ENCODE results near the gene COL5A1.

COL5A1 gene

DNA sequence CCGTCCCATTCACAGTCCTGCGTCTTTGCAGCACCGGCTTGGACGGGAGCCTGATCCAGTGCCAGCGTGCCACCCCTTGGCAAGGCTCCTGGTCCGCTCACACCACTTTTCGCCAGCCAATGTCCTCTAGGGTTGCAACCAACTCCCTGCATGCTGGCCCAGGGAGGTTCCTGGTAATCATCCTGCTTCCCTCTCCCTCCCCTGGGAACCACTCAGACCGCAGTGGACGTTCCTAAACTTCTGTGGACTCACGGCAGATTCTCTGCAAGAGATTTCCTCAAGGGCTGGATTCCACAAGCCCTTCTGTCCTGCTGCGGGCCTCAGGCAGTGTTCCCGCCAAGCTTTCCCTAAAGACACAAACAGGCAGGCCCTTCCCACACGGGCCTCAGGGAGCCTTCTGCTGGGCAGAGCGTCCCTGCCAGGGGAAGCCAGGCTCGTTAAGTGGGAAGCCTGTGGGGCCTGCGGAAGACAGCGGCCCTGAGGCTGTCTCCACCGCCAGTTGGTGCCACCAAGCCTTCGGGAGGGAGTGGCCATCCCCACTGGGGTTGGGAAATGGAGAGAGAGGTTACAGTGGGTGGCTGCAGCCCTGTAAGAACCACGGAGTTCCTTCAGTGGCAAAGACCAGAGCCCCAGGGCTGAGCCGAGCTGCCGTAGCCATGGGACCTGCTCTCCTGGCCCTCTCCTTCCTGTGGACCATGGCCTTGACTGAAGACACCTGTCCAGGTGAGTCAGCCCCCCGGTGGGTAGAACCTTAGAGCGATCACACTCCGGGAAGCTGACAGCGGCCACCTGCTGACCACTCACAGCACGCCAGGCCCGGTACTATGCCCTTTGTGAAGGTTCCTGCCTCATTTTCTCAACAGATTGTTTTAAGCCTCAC lies 222.6 kb downstream of the COL5A1 start:
- DNase-seq (ENCODE audit: low spot score): no peak
- in situ Hi-C loops (cut with MboI; ENCODE audit: low sequenced_read_pairs, unreplicated experiment): no loop called here
- TF ChIP-seq, protein P1, sequence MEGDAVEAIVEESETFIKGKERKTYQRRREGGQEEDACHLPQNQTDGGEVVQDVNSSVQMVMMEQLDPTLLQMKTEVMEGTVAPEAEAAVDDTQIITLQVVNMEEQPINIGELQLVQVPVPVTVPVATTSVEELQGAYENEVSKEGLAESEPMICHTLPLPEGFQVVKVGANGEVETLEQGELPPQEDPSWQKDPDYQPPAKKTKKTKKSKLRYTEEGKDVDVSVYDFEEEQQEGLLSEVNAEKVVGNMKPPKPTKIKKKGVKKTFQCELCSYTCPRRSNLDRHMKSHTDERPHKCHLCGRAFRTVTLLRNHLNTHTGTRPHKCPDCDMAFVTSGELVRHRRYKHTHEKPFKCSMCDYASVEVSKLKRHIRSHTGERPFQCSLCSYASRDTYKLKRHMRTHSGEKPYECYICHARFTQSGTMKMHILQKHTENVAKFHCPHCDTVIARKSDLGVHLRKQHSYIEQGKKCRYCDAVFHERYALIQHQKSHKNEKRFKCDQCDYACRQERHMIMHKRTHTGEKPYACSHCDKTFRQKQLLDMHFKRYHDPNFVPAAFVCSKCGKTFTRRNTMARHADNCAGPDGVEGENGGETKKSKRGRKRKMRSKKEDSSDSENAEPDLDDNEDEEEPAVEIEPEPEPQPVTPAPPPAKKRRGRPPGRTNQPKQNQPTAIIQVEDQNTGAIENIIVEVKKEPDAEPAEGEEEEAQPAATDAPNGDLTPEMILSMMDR (IDR thresholded peaks at IDR 0.05; ENCODE audit: borderline replicate concordance, control extremely low read depth, extremely low read depth, insufficient read depth, missing control alignments): no peak

DNA sequence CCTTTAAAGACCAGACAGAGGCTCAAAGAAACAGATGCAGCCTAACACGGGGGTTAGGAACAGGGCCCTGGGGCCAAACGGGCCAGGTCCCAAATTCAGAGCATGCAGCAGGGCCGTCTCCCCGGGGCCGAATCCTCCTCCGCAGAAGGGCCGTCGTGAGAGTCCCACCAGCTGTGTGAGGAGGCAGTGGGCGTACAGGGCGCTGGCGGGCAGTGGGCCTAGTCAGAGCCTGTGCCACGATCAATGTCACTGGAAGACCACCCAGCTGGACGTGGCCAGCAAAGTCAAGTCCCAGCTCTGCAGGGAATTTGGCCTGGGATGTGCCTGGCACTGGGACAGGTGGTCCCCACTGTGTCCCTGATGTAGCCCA lies 223.2 kb downstream of the COL5A1 start:
- TF ChIP-seq, protein P1 (IDR thresholded peaks at IDR 0.05; ENCODE audit: borderline replicate concordance, control extremely low read depth, extremely low read depth, insufficient read depth, missing control alignments): no peak
- in situ Hi-C loops (cut with MboI; ENCODE audit: low sequenced_read_pairs, unreplicated experiment): no loop called here
- DNase-seq (ENCODE audit: low spot score): no peak

DNA sequence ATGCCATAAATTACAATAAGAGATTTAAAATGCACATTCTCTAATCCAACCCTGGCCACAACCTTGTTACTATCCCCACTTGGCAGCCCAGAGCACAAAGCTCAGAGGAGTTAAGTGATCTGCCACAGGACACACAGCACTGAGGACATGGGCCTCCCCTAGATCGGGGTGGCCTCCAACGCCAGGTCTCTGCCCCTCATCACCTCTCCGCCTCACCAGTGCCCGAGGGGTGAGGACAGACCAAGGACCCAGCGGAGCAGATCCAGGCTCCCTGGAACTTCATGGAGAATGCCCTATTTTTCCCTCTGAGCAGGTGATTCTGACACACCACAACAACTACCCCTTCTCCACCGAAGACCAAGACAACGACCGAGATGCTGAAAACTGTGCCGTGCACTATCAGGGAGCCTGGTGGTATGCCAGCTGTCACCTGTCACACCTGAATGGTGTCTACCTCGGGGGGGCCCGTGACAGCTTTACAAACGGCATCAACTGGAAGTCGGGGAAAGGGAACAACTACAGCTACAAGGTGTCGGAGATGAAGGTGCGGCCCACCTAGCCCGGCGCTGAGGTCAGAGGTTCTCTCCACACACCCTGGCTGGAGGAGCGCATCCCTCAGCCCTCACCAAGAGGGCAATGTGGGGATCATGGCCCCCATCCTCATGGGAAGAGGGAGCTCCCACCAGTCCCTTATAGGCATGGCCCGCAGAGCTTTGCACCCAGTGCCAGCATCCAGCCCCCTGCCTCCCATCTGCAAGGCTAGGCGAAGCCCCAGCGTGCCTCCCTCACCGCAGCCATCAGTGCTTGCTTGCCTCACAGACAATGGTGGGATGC lies 226.5 kb downstream of the COL5A1 start:
- in situ Hi-C loops (cut with MboI; ENCODE audit: low sequenced_read_pairs, unreplicated experiment): no loop called here
- TF ChIP-seq, protein P1 (IDR thresholded peaks at IDR 0.05; ENCODE audit: borderline replicate concordance, control extremely low read depth, extremely low read depth, insufficient read depth, missing control alignments): no peak
- DNase-seq (ENCODE audit: low spot score): no peak

DNA sequence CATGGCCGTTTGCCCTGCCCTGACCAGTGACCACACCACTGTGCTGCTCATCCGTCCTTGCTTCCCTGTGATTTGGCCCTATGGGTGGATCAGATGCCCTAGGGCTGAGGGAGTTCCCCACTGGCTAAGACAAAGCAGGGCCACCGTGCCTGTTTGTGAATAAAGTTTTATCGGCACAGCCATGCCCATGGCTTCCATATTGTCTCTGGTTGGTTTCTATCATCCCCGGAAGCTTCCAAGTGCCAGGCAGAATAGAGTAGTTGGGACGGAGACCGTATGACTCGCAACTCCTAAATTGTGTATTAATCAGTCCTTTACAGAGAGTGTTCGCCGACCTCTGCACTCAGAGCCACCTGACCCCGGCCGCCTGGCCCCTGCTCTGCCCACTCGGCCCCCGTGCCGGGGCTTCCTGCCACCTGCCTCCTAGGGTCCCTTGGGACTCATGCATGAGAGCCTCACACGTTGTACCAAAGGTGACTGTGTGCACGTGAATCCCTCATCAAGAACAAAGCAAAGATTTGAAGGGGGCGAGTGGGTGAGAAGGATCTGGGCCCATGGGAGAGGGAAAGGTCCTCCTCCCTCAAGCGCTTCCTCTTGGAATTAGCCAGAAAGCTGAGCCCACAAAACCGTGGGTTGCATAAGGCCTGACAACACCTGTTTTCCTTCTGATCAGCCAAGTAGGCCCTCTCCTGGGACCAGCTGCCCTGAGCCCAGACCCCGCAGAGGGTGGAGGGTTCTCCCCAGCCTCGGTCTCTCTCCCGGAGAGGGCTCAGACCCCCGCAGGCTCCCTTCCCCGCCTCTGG lies 227.3 kb downstream of the COL5A1 start:
- in situ Hi-C loops (cut with MboI; ENCODE audit: low sequenced_read_pairs, unreplicated experiment): no loop called here
- TF ChIP-seq, protein P1 (IDR thresholded peaks at IDR 0.05; ENCODE audit: borderline replicate concordance, control extremely low read depth, extremely low read depth, insufficient read depth, missing control alignments): no peak
- no peak for DNase-seq (ENCODE audit: low spot score)

DNA sequence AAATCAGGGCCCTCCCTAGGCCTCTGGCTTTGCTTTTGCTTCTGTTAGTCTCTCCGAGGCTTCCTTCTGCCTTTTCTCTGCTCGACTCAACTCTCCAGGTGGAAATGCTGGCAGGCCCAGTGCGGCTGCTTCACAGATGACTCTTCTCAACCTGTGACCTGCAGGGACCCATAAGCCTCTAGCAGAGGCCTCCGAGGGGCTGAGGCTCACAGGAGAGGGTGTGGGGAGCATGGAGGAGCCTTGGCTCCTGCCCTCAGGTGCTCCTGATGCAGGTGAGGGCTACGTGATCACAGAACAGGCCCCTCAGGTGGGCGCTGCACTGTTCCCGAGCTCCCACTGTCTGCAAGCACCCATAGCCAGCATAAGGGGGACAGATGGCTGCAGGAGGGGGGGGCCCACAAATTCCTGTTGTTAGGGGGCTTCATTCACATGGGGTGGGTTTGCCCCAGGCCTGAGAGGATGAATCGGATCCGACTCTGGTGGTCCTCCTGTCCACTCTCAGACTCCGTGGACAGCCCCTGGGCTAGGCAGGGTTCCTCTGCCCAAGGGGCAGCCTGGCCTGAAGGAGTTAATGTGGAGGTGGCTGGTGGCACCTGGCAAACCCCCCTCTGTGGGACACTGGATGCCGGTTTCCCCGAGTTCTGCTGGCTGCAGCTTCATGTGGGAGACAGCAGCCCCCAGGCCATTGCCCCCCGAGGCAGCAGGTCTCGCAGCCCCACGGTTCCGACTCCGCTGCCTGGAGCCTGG lies 228.1 kb downstream of the COL5A1 start:
- in situ Hi-C loops (cut with MboI; ENCODE audit: low sequenced_read_pairs, unreplicated experiment): no loop called here
- TF ChIP-seq, protein P1 (IDR thresholded peaks at IDR 0.05; ENCODE audit: borderline replicate concordance, control extremely low read depth, extremely low read depth, insufficient read depth, missing control alignments): no peak
- no peak for DNase-seq (ENCODE audit: low spot score)

Measured in GM13976 (cell line).